ENCODE data around the gene CTSZ.

DNA sequence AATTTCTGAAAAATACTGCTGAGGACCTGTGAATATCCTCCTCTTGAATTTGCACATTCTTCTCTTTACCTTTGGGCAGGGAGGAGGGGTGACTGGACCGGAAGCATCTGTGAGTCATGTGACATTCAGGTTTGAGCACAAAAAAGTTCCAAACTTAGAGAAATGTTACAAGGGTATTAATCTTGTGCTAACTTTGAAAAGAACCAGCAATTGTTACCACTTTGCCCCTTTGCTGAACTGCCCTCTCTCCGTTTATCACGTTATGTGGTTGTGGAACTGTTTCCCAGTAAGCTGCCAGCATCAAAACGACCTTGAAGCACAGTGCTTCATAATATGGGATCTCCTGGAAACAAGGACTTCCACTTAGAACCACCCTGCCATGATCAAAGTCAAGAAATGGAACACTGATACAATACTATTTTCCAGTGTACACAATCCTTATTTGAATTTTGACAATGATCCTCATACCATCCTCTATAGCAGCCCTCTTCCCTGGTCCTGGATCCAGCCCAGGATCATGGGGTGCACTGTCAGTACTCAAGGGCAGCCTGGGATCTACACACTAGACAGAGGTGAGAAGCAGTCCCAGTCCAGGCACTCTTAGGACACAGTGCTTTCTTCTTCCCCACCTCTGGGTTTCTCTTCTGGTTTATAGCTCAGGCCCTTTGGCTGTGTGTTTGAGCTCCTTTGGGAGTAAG lies 9.9 kb upstream of the CTSZ start:
- TF ChIP-seq CTCF (IDR thresholded peaks at IDR 0.05) (no peak), POLR2AphosphoS5 (IDR thresholded peaks at IDR 0.05) (no peak), POLR2A (IDR thresholded peaks at IDR 0.05) (no peak)
